22Rv1 (cell line): ENCODE data around the gene MAN1B1.
A peak's percentile ranks its signal among the peaks of the same experiment; 100 is the strongest.

Experiments
- H3K27ac ChIP-seq: fragments of 450-650 bp; 2 replicates; pipeline ENCODE4 v1.5.1; 2017
- CTCF ChIP-seq: fragments of 450-650 bp; IDR thresholded peaks from 2 replicates; pipeline ENCODE4 v1.5.1; 2017; ENCODE audit warnings: mild to moderate bottlenecking
- ZFX ChIP-seq: fragments of 450-650 bp; IDR thresholded peaks from 2 replicates; pipeline ENCODE4 v1.6.1; 2017; ENCODE audit warnings: antibody characterized with exemption, borderline replicate concordance

The MAN1B1 gene

GRCh38 chr9:137156567-137157375, 70.0 kb downstream of the MAN1B1 start:
- H3K27ac ChIP-seq = 0 out of 2 replicates have a peak overlapping the region, but pooled peaks have one; percentile 23
- TF ChIP-seq ZFX = no peak
- no peak for TF ChIP-seq CTCF

GRCh38 chr9:137157618-137158415, 71.0 kb downstream of the MAN1B1 start:
- no peak for TF ChIP-seq CTCF
- no peak for TF ChIP-seq ZFX
- 0 out of 2 replicates have a peak overlapping the region, but pooled peaks have one; percentile 23 for H3K27ac ChIP-seq

- no peak overlapping the region for H3K27ac ChIP-seq
- TF ChIP-seq ZFX (no peak), CTCF (no peak)
Observed at GRCh38 chr9:137158625-137159024, 71.8 kb downstream of the MAN1B1 start.
